Tibial artery (tissue), 4 donors: ENCODE measurements around the gene GRSF1.

Experiments
- DNase-seq, 2 donors: peaks; one replicate each; pipeline ENCODE4 v3.0.0-alpha.2; 2019
- H3K27ac ChIP-seq, 2 donors: fragments of 200-600 bp; sonication (generic) in 1 of 2; 1 replicate in 1 of 2; 2 replicates in 1 of 2; pipeline ENCODE4 v1.5.1; 2018 to 2019; ENCODE audit warnings: mild to moderate bottlenecking in 1 of 2
- H3K27me3 ChIP-seq, 2 donors: fragments of 200-600 bp; sonication (generic) in 1 of 2; one replicate each; pipeline versions ENCODE4 v1.5.1 to v1.6.0; 2016 to 2019
- H3K36me3 ChIP-seq, 3 donors: fragments of 200-600 bp; sonication (generic) in 2 of 3; one replicate each; pipeline ENCODE4 v1.5.1; 2016 to 2019; ENCODE audit warnings: mild to moderate bottlenecking in 2 of 3
- H3K4me1 ChIP-seq, 4 donors: fragments of 200-600 bp; sonication (generic) in 2 of 4; 1 replicate in 3 of 4; 2 replicates in 1 of 4; pipeline ENCODE4 v1.5.1; 2016 to 2019
- H3K4me3 ChIP-seq, 2 donors: fragments of 200-600 bp; sonication (generic) in 1 of 2; 1 replicate in 1 of 2; 2 replicates in 1 of 2; pipeline ENCODE4 v1.5.1; 2018 to 2019; ENCODE audit warnings: mild to moderate bottlenecking in 2 of 2
- H3K9me3 ChIP-seq, 3 donors: fragments of 200-600 bp; sonication (generic) in 1 of 3; one replicate each; pipeline ENCODE4 v1.5.1; 2016 to 2019
- intact Hi-C: fragments of 100-400 bp; cut with DNase I; formaldehyde crosslinking; loops from one replicate; pipeline ENCODE4 v1.15.0; 2023; ENCODE audit warnings: low total_unique reads
- TF ChIP-seq, protein P1 (sequence below), 2 experiments: fragments of 200-600 bp in 1 of 2; fragments of 450-650 bp in 1 of 2; IDR thresholded peaks; one replicate each; pipeline ENCODE4 v1.5.1; 2017 to 2019; ENCODE audit warnings: antibody characterized with exemption in 2 of 2, mild to moderate bottlenecking in 1 of 2, moderate library complexity in 1 of 2

GRSF1 gene

DNA sequence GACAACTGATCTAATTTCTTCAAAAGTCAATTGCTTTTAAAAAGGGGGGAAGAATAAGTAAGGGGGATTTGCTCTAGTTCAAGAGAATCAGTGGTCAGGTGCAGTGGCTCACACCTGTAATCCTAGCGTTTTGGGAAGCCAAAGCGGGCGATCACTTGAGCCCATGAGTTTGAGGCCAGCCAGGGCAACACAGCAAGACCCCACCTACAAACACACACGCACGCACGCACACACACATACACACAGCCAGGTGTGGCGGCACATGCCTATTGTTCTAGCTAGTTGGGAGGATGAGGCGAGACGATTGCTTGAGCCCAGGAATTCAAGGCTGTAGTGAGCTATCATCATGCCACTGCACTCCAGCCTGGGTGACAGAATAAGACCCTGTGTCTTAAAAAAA is 9.6 kb downstream of the GRSF1 start:
- Histone ChIP-seq H3K27me3 (no peaks in the 10 kb centered on the region), H3K27ac (no peak overlapping the region), H3K4me3 (no peak overlapping the region), H3K36me3 (peaks cover 80 to 91% (median 82%) of the 10 kb centered on the region in 3 donors), H3K4me1 (no peaks in the 10 kb centered on the region), H3K9me3 (no peaks in the 10 kb centered on the region)
- TF ChIP-seq, protein P1, sequence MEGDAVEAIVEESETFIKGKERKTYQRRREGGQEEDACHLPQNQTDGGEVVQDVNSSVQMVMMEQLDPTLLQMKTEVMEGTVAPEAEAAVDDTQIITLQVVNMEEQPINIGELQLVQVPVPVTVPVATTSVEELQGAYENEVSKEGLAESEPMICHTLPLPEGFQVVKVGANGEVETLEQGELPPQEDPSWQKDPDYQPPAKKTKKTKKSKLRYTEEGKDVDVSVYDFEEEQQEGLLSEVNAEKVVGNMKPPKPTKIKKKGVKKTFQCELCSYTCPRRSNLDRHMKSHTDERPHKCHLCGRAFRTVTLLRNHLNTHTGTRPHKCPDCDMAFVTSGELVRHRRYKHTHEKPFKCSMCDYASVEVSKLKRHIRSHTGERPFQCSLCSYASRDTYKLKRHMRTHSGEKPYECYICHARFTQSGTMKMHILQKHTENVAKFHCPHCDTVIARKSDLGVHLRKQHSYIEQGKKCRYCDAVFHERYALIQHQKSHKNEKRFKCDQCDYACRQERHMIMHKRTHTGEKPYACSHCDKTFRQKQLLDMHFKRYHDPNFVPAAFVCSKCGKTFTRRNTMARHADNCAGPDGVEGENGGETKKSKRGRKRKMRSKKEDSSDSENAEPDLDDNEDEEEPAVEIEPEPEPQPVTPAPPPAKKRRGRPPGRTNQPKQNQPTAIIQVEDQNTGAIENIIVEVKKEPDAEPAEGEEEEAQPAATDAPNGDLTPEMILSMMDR (IDR thresholded peaks at IDR 0.05) = no peak
- DNase-seq = no peak
- intact Hi-C loops = no loop called here

DNA sequence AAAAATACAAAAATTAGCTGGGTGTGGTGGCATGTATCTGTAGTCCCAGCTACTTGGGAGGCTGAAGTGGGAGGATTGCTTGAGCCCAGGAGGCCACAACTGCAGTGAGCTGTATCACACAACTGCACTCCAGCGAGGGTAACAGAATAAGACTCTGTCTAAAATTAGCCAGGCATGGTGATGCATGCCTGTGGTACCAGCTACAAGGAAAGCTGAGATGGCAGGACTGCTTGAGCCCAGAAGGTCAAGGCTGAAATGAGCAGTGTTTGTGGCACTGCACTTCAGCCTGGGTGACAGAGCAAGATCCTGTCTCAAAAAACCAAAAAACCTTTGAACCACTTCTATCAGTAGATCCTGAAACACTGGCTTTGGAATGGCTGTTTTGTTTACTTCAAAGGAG is 10.2 kb downstream of the GRSF1 start:
- Histone ChIP-seq H3K9me3 (no peaks in the 10 kb centered on the region), H3K4me1 (no peaks in the 10 kb centered on the region), H3K36me3 (peaks cover 80 to 91% (median 82%) of the 10 kb centered on the region in 3 donors), H3K4me3 (no peak overlapping the region), H3K27me3 (no peaks in the 10 kb centered on the region), H3K27ac (no peak overlapping the region)
- TF ChIP-seq, protein P1 (IDR thresholded peaks at IDR 0.05) = no peak
- intact Hi-C loops = no loop called here
- DNase-seq = no peak

DNA sequence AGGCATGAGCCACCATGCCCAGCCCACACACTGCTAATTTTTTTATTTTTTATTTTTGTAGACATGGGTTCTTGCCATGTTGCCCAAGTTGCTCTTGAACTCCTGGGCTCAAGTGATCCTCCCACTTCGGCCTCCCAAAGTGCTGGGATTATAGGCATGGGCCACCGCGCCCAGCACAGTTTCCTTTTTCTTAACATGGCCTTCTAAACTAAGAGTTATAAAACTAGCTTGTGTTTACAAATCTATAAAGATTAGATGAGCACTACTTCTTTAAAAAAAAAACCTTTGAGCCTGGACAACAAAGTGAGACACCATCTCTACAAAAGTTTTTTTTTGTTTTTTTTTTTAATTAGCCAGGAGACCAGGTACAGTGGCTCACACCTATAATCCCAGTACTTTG is 10.7 kb downstream of the GRSF1 start:
- TF ChIP-seq, protein P1 (IDR thresholded peaks at IDR 0.05) = no peak
- no peaks in the 10 kb centered on the region for H3K27me3 ChIP-seq
- H3K9me3 ChIP-seq = no peaks in the 10 kb centered on the region
- no peaks in the 10 kb centered on the region for H3K4me1 ChIP-seq
- H3K4me3 ChIP-seq = no peak overlapping the region
- no peak overlapping the region for H3K27ac ChIP-seq
- DNase-seq = no peak
- peaks cover 80 to 92% (median 84%) of the 10 kb centered on the region in 3 donors for H3K36me3 ChIP-seq
- intact Hi-C loops = no loop called here

DNA sequence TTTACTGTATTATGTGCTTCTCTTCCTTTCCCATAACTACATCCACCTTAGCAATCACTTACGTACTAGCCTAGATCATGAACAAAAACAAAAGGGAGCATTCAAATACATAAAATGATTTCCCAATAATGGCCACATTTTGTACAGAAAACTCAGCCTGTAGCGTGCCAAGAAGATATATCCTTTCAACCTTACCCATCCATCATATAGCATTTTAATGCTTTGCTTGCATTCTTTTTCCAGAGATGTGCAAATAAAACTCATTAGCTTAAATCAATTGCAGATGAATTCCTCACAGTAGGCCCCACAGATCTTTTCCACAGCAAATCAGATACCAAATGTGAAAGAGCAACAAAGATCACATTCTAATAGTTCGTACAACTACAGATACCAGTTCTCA is 20.8 kb downstream of the GRSF1 start:
- Histone ChIP-seq H3K27ac (no peak overlapping the region), H3K27me3 (no peaks in the 10 kb centered on the region), H3K36me3 (peaks cover 50 to 65% (median 57%) of the 10 kb centered on the region in 3 donors), H3K4me3 (no peak overlapping the region), H3K9me3 (no peaks in the 10 kb centered on the region), H3K4me1 (no peaks in the 10 kb centered on the region)
- TF ChIP-seq, protein P1 (IDR thresholded peaks at IDR 0.05) = no peak
- intact Hi-C loops = no loop called here
- DNase-seq = no peak

DNA sequence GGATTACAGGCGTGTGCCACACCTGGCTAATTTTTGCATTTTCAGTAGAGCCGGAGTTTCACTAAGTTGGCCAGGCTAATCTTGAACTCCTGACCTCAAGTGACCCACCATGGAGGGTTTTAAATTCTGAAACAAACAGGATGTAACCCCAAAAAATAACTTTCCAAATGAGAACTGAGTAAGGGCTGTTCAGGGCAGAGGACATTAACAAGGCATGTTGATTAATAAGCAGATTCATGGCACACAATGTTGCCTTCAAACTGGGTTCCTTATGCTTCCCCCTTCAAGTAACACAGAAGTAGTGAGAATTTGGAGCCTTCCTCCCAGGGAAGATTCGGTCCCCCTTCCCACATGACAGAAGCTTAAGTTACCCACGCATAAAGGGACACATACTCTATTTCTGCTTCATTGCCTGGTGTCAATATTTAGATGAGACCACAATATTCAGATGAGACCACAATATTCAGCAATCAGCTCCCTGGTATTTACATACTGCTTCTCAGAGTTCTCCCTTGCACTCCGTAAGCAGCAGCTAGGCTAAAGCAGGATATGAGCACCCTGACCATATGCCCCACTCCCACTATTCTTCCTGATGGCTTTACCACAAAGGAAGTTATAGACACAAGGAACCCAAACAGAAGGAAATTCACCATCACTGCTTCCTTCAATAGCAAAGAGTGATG is 21.4 kb downstream of the GRSF1 start:
- Histone ChIP-seq H3K4me1 (no peaks in the 10 kb centered on the region), H3K27me3 (no peaks in the 10 kb centered on the region), H3K4me3 (no peak overlapping the region), H3K27ac (no peak overlapping the region), H3K9me3 (no peaks in the 10 kb centered on the region), H3K36me3 (peaks cover 51 to 59% (median 51%) of the 10 kb centered on the region in 3 donors)
- no peak for DNase-seq
- intact Hi-C loops = no loop called here
- TF ChIP-seq, protein P1 (IDR thresholded peaks at IDR 0.05) = no peak
